Panc1 (cell line): ENCODE measurements around the gene DPH3. TPM values are rescaled to one million over a fixed set of nuclear protein-coding genes. Genes with fewer than 3 reads are reported as not detected.

ENCODE experiments used
- ATAC-seq: fragments of 200-7000 bp; cut with Tn5 transposase; 2 replicates; pipeline ENCODE4 v1.9.1; 2020; ENCODE audit warnings: mild to moderate bottlenecking, moderate library complexity
- BruUV-seq: library from RNA; stranded (reverse); fragments of 400-500 nt; replicated peaks from 2 replicates; lab custom pipeline; 2021; lab: Mats Ljungman, UMichigan
- CTCF ChIA-PET: fragments of 300-600 bp; sonication (Branson Sonifier 250); formaldehyde crosslinking; loops from one replicate; lab custom pipeline; 2022; ENCODE audit warnings: antibody characterized with exemption; lab: Charles Lee
- POLR2A ChIA-PET: fragments of 300-600 bp; sonication (Branson Sonifier 250); formaldehyde crosslinking; loops from one replicate; lab custom pipeline; 2022; ENCODE audit warnings: antibody characterized with exemption; lab: Charles Lee
- DNase-seq: peaks from one replicate; pipeline ENCODE4 v3.0.0-alpha.2; 2010; ENCODE audit warnings: low read depth, low spot score
- H3K27ac ChIP-seq: 2 replicates; pipeline ENCODE4 v1.5.1; 2011; ENCODE audit warnings: mild to moderate bottlenecking, low read length, inconsistent platforms
- H3K27me3 ChIP-seq: fragments of 200-500 bp; sonication (Bioruptor generic); 2 replicates; pipeline ENCODE4 v1.6.0; 2014; ENCODE audit warnings: low read length, inconsistent platforms; ENCODE audit not compliant: control insufficient read depth, insufficient read depth
- H3K36me3 ChIP-seq: fragments of 200-500 bp; sonication (Bioruptor generic); 2 replicates; pipeline ENCODE4 v1.5.1; 2014; ENCODE audit warnings: inconsistent platforms, mild to moderate bottlenecking, low read length, moderate library complexity; ENCODE audit not compliant: control insufficient read depth, insufficient read depth
- H3K4me1 ChIP-seq: 2 replicates; pipeline ENCODE4 v1.5.1; 2011; ENCODE audit warnings: inconsistent platforms, mild to moderate bottlenecking, low read length, moderate library complexity; ENCODE audit not compliant: control insufficient read depth, insufficient read depth
- H3K4me3 ChIP-seq, 2 experiments: 2 replicates each; pipeline ENCODE4 v1.5.1; 2011 to 2012; ENCODE audit warnings: low read depth in 2 of 2, low read length in 2 of 2, mild to moderate bottlenecking in 2 of 2, inconsistent platforms in 1 of 2, moderate library complexity in 1 of 2
- H3K9me3 ChIP-seq: fragments of 200-500 bp; sonication (Bioruptor generic); 2 replicates; pipeline ENCODE4 v1.5.1; 2014; ENCODE audit warnings: low read depth, mild to moderate bottlenecking, inconsistent platforms, low read length, moderate library complexity; ENCODE audit not compliant: control insufficient read depth, insufficient read depth
- POLR2AphosphoS5 ChIP-seq: IDR thresholded peaks from 2 replicates; pipeline ENCODE4 v1.6.1; 2012; ENCODE audit warnings: mild to moderate bottlenecking, low read depth, low read length, moderate library complexity
- SIN3A ChIP-seq: IDR thresholded peaks from 2 replicates; pipeline ENCODE4 v1.6.1; 2012; ENCODE audit warnings: low read depth, mild to moderate bottlenecking, low read length, moderate library complexity, borderline replicate concordance; ENCODE audit not compliant: insufficient read depth
- TCF7L2 ChIP-seq: IDR thresholded peaks from 2 replicates; pipeline ENCODE4 v1.6.1; 2011; ENCODE audit warnings: mild to moderate bottlenecking, low read depth, low read length, inconsistent platforms
- in situ Hi-C: cut with HindIII; loops from 2 replicates; pipeline ENCODE4 v1.10.0; 2016; ENCODE audit warnings: low sequenced_read_pairs, low pct_unique_long_range_greater_than_20kb
- intact Hi-C: fragments of 100-400 bp; cut with micrococcal nuclease; formaldehyde crosslinking; loops from one replicate; pipeline ENCODE4 v1.10.0; 2022; ENCODE audit not compliant: unreplicated experiment
- total RNA-seq: library from RNA; stranded (reverse); gene quantifications from one replicate; pipeline ENCODE4 v1.2.1, GENCODE V29; 2021; ENCODE audit not compliant: unreplicated experiment
- TF ChIP-seq, protein P1 (sequence below): fragments of 450-650 bp; IDR thresholded peaks from 2 replicates; pipeline ENCODE4 v1.5.1; 2017; ENCODE audit warnings: mild to moderate bottlenecking
- TF ChIP-seq, protein P2 (sequence below), 2 experiments: IDR thresholded peaks; 2 replicates each; pipeline ENCODE4 v1.6.1; 2011 to 2012; ENCODE audit warnings: low read depth in 2 of 2, control low read depth in 1 of 2, low read length in 1 of 2, mild to moderate bottlenecking in 1 of 2, moderate library complexity in 1 of 2; ENCODE audit not compliant: insufficient read depth in 1 of 2

The DPH3 gene
- total RNA-seq, 1 experiment from 2014 or later, result 16.5 TPM

DNA sequence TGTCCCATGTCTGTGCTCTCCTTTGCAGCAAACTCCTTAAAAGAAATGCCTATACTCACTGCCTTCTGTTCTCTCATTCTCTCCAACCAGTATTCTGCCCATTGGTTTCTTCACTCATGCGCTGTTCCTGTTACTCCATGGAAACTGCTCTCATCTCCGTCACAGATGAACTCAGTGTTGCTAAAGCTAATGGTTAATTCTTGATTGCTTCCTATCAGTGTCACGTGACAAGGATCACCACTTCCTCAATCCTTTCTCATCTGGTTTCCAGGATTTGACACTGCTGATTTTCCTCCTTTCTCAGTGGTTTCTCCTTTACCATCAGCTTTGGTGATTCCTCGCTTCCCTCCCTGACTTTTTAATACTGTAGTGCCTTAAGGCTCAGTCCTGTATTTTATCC, 2.6 kb downstream of the DPH3 start:
- CTCF ChIA-PET, result no interaction called here
- POLR2A ChIA-PET, result no interaction called here
- no peaks in the 10 kb centered on the region for H3K9me3 ChIP-seq
- no peak for ATAC-seq
- no peaks in the 10 kb centered on the region for H3K27me3 ChIP-seq
- DNase-seq, result no peak
- no peak overlapping the region for H3K4me3 ChIP-seq
- intact Hi-C loops (no loop called here), in situ Hi-C loops (no loop called here)
- H3K4me1 ChIP-seq, result peaks cover 8% of the 10 kb centered on the region; the same call in 1 of the 2 replicates
- H3K27ac ChIP-seq, result no peak overlapping the region
- TF ChIP-seq SIN3A (no peak), POLR2AphosphoS5 (no peak), TCF7L2 (no peak)
- TF ChIP-seq, protein P1, sequence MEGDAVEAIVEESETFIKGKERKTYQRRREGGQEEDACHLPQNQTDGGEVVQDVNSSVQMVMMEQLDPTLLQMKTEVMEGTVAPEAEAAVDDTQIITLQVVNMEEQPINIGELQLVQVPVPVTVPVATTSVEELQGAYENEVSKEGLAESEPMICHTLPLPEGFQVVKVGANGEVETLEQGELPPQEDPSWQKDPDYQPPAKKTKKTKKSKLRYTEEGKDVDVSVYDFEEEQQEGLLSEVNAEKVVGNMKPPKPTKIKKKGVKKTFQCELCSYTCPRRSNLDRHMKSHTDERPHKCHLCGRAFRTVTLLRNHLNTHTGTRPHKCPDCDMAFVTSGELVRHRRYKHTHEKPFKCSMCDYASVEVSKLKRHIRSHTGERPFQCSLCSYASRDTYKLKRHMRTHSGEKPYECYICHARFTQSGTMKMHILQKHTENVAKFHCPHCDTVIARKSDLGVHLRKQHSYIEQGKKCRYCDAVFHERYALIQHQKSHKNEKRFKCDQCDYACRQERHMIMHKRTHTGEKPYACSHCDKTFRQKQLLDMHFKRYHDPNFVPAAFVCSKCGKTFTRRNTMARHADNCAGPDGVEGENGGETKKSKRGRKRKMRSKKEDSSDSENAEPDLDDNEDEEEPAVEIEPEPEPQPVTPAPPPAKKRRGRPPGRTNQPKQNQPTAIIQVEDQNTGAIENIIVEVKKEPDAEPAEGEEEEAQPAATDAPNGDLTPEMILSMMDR, result no peak
- TF ChIP-seq, protein P2, sequence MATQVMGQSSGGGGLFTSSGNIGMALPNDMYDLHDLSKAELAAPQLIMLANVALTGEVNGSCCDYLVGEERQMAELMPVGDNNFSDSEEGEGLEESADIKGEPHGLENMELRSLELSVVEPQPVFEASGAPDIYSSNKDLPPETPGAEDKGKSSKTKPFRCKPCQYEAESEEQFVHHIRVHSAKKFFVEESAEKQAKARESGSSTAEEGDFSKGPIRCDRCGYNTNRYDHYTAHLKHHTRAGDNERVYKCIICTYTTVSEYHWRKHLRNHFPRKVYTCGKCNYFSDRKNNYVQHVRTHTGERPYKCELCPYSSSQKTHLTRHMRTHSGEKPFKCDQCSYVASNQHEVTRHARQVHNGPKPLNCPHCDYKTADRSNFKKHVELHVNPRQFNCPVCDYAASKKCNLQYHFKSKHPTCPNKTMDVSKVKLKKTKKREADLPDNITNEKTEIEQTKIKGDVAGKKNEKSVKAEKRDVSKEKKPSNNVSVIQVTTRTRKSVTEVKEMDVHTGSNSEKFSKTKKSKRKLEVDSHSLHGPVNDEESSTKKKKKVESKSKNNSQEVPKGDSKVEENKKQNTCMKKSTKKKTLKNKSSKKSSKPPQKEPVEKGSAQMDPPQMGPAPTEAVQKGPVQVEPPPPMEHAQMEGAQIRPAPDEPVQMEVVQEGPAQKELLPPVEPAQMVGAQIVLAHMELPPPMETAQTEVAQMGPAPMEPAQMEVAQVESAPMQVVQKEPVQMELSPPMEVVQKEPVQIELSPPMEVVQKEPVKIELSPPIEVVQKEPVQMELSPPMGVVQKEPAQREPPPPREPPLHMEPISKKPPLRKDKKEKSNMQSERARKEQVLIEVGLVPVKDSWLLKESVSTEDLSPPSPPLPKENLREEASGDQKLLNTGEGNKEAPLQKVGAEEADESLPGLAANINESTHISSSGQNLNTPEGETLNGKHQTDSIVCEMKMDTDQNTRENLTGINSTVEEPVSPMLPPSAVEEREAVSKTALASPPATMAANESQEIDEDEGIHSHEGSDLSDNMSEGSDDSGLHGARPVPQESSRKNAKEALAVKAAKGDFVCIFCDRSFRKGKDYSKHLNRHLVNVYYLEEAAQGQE (IDR thresholded peaks at IDR 0.05; ENCODE audit: insufficient read depth in 1 of 2, low read depth in 2 of 2, low read length in 1 of 2), result no peak
- BruUV-seq, result no TSS peak
- H3K36me3 ChIP-seq, result peaks cover 18% of the 10 kb centered on the region

DNA sequence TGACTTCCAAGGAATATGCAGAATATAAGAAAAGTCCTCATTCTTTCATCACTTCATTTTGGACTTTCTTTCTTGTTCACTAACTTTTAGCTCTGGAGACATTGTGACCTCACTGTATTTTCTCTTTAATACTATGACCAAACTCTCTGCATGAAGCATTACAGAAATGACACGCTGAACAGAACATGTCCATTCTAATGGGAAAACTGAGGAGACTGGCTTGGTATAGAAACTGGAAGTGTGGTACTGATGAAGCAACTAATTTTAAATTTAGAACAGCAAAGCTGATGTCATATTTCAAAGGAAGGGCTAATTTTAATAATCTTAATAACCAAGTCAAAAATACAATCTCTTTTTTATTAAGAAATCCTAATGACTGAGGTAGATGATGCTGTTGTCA, 4.7 kb downstream of the DPH3 start:
- TF ChIP-seq, protein P1, result no peak
- no peak for TF ChIP-seq SIN3A
- TF ChIP-seq, protein P2 (IDR thresholded peaks at IDR 0.05; ENCODE audit: insufficient read depth in 1 of 2, low read depth in 2 of 2, low read length in 1 of 2), result no peak
- TF ChIP-seq POLR2AphosphoS5, result no peak
- TF ChIP-seq TCF7L2, result no peak
- intact Hi-C loops (no loop called here), in situ Hi-C loops (no loop called here)
- no TSS peak for BruUV-seq
- ChIA-PET CTCF (no interaction called here), POLR2A (no interaction called here)
- Histone ChIP-seq H3K4me3 (no peak overlapping the region), H3K36me3 (peaks cover 12% of the 10 kb centered on the region), H3K27me3 (no peaks in the 10 kb centered on the region), H3K27ac (no peak overlapping the region), H3K9me3 (no peaks in the 10 kb centered on the region), H3K4me1 (no peaks in the 10 kb centered on the region)
- ATAC-seq (no peak), DNase-seq (no peak)
